Chondrocyte (in vitro differentiated cells): ENCODE data around the gene VAPA. TPM values are rescaled to one million over a fixed set of nuclear protein-coding genes. Genes with fewer than 3 reads are reported as not detected.

ENCODE experiments used
- DNase-seq: peaks from one replicate; pipeline ENCODE4 v3.0.0; 2021; ENCODE audit warnings: mixed read lengths, low spot score
- H3K27ac Mint-ChIP-seq: one replicate; pipeline ENCODE4 v1.8.0; 2021; ENCODE audit warnings: mild to moderate bottlenecking, moderate library complexity, mixed read lengths; ENCODE audit not compliant: unreplicated experiment
- H3K27me3 Mint-ChIP-seq: 2 replicates; pipeline ENCODE4 v1.8.0; 2021; ENCODE audit warnings: low read depth, mixed read lengths
- H3K36me3 Mint-ChIP-seq: 2 replicates; pipeline ENCODE4 v1.8.0; 2021; ENCODE audit warnings: low read depth, mixed read lengths
- H3K4me1 Mint-ChIP-seq: 2 replicates; pipeline ENCODE4 v1.8.0; 2021; ENCODE audit warnings: low read depth, mild to moderate bottlenecking, mixed read lengths
- H3K4me3 Mint-ChIP-seq: one replicate; pipeline ENCODE4 v1.8.0; 2021; ENCODE audit warnings: mild to moderate bottlenecking, moderate library complexity, mixed read lengths; ENCODE audit not compliant: unreplicated experiment
- H3K9me3 Mint-ChIP-seq: 2 replicates; pipeline ENCODE4 v1.8.0; 2021; ENCODE audit warnings: low read depth, mixed read lengths
- total RNA-seq: library from RNA; stranded (reverse); gene quantifications from 3 replicates; pipeline ENCODE4 v1.2.1, GENCODE V29; 2021
- TF ChIP-seq, protein P1 (sequence below): fragments of 200-600 bp; sonication (generic); IDR thresholded peaks from 2 replicates; pipeline ENCODE4 v1.5.0; 2021; ENCODE audit warnings: antibody characterized with exemption, mild to moderate bottlenecking, moderate library complexity

VAPA gene
- total RNA-seq, 1 donor from 2014 or later: 143 TPM

DNA sequence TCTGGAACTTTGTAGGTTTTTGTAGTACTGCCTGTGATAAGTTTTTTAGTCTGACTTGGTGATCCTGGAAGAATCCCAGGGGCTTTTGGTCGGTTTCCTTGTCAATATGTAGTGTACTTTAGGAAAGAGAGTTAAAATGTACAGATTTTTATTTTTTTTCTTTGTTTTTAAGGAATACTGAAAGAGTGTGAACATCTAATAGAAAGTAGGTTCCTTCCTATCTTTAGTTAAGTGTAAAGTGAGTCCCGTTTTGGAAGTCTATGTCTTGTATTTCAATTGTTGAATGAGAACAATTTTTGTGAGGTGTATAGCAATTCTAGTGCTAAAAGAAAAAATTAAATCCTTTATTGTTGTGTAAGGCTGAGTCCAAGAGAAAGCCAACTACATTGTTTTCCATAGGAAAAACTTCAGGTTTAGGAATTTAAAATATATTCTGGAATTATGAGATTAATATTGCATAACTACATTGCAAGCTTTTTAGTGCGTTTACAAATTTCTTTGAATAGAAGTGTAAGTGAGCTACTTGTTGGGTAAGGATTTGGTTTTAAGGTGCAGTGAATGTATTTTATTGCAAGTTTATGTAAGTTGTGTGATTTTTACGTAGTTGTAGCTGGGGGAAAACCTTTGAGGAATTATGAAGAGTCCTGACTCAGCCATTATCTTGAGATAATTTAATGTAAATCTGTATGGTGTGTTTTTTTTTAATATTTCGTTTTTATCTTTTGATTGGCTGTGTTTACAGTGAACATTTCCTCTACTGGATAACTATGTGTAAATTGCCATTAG is 1.7 kb downstream of the VAPA start:
- H3K27me3 Mint-ChIP-seq: no peaks in the 10 kb centered on the region
- H3K4me1 Mint-ChIP-seq: peaks cover 26% of the 10 kb centered on the region
- TF ChIP-seq, protein P1, sequence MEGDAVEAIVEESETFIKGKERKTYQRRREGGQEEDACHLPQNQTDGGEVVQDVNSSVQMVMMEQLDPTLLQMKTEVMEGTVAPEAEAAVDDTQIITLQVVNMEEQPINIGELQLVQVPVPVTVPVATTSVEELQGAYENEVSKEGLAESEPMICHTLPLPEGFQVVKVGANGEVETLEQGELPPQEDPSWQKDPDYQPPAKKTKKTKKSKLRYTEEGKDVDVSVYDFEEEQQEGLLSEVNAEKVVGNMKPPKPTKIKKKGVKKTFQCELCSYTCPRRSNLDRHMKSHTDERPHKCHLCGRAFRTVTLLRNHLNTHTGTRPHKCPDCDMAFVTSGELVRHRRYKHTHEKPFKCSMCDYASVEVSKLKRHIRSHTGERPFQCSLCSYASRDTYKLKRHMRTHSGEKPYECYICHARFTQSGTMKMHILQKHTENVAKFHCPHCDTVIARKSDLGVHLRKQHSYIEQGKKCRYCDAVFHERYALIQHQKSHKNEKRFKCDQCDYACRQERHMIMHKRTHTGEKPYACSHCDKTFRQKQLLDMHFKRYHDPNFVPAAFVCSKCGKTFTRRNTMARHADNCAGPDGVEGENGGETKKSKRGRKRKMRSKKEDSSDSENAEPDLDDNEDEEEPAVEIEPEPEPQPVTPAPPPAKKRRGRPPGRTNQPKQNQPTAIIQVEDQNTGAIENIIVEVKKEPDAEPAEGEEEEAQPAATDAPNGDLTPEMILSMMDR: no peak
- H3K4me3 Mint-ChIP-seq: peak overlapping the region; percentile 83
- peak overlapping the region; percentile 95 for H3K27ac Mint-ChIP-seq
- H3K36me3 Mint-ChIP-seq: no peaks in the 10 kb centered on the region
- DNase-seq: no peak
- H3K9me3 Mint-ChIP-seq: no peaks in the 10 kb centered on the region

- Mint-ChIP-seq H3K9me3 (no peaks in the 10 kb centered on the region), H3K27ac (peak overlapping the region; percentile 95), H3K27me3 (no peaks in the 10 kb centered on the region), H3K4me3 (peak overlapping the region; percentile 83), H3K36me3 (no peaks in the 10 kb centered on the region), H3K4me1 (peaks cover 26% of the 10 kb centered on the region)
- TF ChIP-seq, protein P1: no peak
- no peak for DNase-seq
Observed at GRCh38 chr18:9916077-9916639, 2.3 kb downstream of the VAPA start.

DNA sequence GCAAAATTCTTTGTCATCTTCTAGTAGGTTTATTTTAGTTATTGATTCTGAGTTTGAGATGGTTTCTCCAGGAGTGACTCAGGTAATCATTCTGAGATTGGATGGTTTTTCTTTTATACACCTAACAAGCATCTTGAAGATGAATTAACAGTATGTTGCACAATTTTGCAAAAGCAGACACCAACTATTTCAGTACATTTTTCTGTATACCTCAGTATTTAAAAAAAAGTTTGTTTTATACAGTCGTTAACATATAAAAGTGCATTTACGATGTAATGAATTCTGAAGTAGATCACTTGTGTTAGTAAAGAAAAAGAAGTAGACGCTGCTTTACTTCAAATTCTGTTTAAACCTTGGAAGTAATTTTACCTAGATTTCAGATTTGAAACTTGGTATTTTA is 3.0 kb downstream of the VAPA start:
- peaks cover 26% of the 10 kb centered on the region for H3K4me1 Mint-ChIP-seq
- no peak overlapping the region for H3K4me3 Mint-ChIP-seq
- no peak for DNase-seq
- TF ChIP-seq, protein P1: no peak
- no peaks in the 10 kb centered on the region for H3K36me3 Mint-ChIP-seq
- peak overlapping the region; percentile 95 for H3K27ac Mint-ChIP-seq
- no peaks in the 10 kb centered on the region for H3K27me3 Mint-ChIP-seq
- no peaks in the 10 kb centered on the region for H3K9me3 Mint-ChIP-seq

DNA sequence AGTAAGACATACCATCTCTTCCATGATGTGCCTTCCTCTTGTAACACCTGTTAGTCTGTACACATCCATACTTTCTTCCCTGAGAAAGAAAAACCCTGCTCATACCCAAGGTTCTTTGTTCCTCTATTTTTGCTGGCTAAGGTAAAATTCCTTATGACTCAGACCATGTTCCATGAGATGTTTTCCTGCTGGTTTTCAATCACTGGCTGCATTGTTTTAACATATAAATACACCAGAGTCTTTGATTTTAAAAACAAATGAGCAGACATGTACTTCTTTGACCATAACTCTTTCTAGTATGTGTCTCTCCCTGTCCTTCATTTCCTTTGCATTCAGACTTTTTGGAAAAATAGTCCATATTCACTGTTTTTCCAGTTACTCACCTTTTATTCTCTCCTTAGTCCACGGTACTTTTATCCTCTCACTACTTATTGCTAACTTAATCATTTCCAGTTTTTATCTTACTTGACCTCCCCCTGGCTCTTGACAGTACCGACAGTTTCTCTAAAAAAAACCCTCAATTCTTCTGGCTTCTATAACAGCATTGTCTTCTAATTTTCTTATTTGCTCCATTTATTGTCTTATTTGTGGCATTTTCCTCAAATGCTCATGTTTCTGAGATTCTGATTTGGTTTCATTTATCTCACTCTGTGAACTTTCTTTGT is 4.3 kb downstream of the VAPA start:
- TF ChIP-seq, protein P1: no peak
- DNase-seq: no peak
- Mint-ChIP-seq H3K9me3 (no peaks in the 10 kb centered on the region), H3K36me3 (no peaks in the 10 kb centered on the region), H3K27me3 (no peaks in the 10 kb centered on the region), H3K4me3 (no peak overlapping the region), H3K27ac (no peak overlapping the region), H3K4me1 (peaks cover 21% of the 10 kb centered on the region)

GRCh38 chr18:9919564-9920232 is 5.9 kb downstream of the VAPA start:
- Mint-ChIP-seq H3K27ac (no peak overlapping the region), H3K9me3 (no peaks in the 10 kb centered on the region), H3K27me3 (no peaks in the 10 kb centered on the region), H3K4me3 (no peak overlapping the region), H3K4me1 (peaks cover 32% of the 10 kb centered on the region), H3K36me3 (no peaks in the 10 kb centered on the region)
- DNase-seq: no peak
- TF ChIP-seq, protein P1: no peak
